Upper lobe of left lung (tissue), 6 donors: ENCODE data around the gene RBBP6. TPM values are rescaled to one million over a fixed set of nuclear protein-coding genes. Genes with fewer than 3 reads are reported as not detected.

Source experiments
- ATAC-seq, 2 donors: fragments of 200-7000 bp; cut with Tn5 transposase; one replicate each; pipeline ENCODE4 v1.9.1; 2022; ENCODE audit warnings: mild to moderate bottlenecking in 2 of 2, moderate library complexity in 2 of 2; ENCODE audit not compliant: low FRiP score in 2 of 2
- DNase-seq, 2 donors: peaks; one replicate each; pipeline ENCODE4 v3.0.0-alpha.2; 2019 to 2020
- H3K27ac ChIP-seq, 4 donors: fragments of 200-600 bp; sonication (generic); one replicate each; pipeline ENCODE4 v1.5.1; 2016 to 2019
- H3K27me3 ChIP-seq, 4 donors: fragments of 200-600 bp; sonication (generic); one replicate each; pipeline ENCODE4 v1.5.1; 2017 to 2019
- H3K36me3 ChIP-seq, 4 donors: fragments of 200-600 bp; sonication (generic); one replicate each; pipeline ENCODE4 v1.5.1; 2016 to 2019
- H3K4me1 ChIP-seq, 4 donors: fragments of 200-600 bp; sonication (generic); one replicate each; pipeline ENCODE4 v1.5.1; 2018 to 2019
- H3K4me3 ChIP-seq, 4 donors: fragments of 200-600 bp; sonication (generic); one replicate each; pipeline ENCODE4 v1.5.1; 2017 to 2019; ENCODE audit warnings: mild to moderate bottlenecking in 2 of 4, moderate library complexity in 1 of 4
- H3K9me3 ChIP-seq, 4 donors: fragments of 200-600 bp; sonication (generic); one replicate each; pipeline ENCODE4 v1.5.1; 2018 to 2019
- EP300 ChIP-seq, 4 donors: sonication (generic); formaldehyde crosslinking; IDR thresholded peaks; one replicate each; pipeline ENCODE4 v1.5.1; 2017; ENCODE audit warnings: antibody characterized with exemption in 4 of 4, control low read depth in 2 of 4
- POLR2A ChIP-seq, 4 donors: fragments of 450-650 bp; IDR thresholded peaks; one replicate each; pipeline ENCODE4 v1.5.1; 2016 to 2017; ENCODE audit warnings: antibody characterized with exemption in 4 of 4, mild to moderate bottlenecking in 2 of 4
- POLR2AphosphoS5 ChIP-seq, 2 donors: sonication (generic); formaldehyde crosslinking; IDR thresholded peaks; one replicate each; pipeline ENCODE4 v1.5.1; 2017; ENCODE audit warnings: antibody characterized with exemption in 2 of 2
- WGBS, 2 donors: methylation state at CpG; one replicate each; pipeline ENCODE4 v1.1.5; 2017 to 2018; 5-methylcytosine and 5-hydroxymethylcytosine counted together
- total RNA-seq, 6 donors: library from RNA; depleted of rRNA in 4 of 6; stranded (reverse); fragments of >200 nt in 4 of 6; gene quantifications; one replicate each; pipeline versions ENCODE4 v1.1.0 to v1.2.1, GENCODE V29; 2016 to 2021
- TF ChIP-seq, protein P1 (sequence below), 6 experiments: fragments of 450-650 bp in 4 of 6; fragments of 200-600 bp in 2 of 6; sonication (generic) in 2 of 6; IDR thresholded peaks; one replicate each; pipeline ENCODE4 v1.5.1; 2016 to 2019; ENCODE audit warnings: antibody characterized with exemption in 6 of 6
- donor health status: DM: no; HTN: no; CAD: no; lungs with moderate emphysema.
- donor health status: DM: no; HTN: yes; CAD: no; lungs with severe emphysema.

Gene RBBP6
- total RNA-seq, 6 donors from 2014 or later, result 40.9 to 79.5 (median 45.4) TPM

DNA sequence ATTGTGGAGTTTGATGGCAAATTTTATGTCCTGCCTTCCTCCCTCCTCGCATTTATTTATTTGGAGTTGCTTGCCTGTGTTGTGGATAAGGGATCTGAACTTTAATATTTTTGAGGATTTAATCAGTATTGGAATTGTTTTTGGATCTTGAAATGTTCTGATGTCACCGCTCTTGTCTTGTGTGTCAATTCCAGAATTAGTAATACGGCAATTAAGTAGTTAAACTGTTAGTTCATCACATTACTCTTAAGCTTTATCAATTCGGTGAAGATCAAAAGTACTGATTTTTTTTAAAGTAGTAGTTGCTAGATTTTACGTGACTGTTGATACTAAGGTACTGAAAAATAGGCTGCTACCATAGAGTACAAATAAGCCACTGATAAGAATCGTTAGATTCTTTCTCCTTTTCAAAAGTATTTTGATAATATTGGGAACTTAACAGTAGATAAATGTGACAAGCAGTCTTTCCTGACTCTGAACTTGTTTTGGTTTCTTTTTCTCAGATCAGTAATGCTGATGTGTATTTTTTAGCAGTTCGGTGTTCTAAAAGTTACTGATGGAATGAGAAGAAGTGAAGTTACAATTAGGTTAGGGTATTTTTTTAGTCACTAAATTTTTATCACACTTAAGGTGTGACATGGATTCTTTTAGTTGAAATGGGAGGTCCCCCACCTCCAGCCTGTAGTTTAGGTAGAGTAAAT is 2.0 kb downstream of the RBBP6 start:
- Histone ChIP-seq H3K27ac (peak overlapping the region; percentile 97 to 100 (median 100)), H3K4me3 (peak overlapping the region; percentile 67 to 93 (median 84)), H3K9me3 (no peaks in the 10 kb centered on the region), H3K36me3 (peaks cover 0 to 4% (median 0%) of the 10 kb centered on the region in 4 donors), H3K27me3 (no peaks in the 10 kb centered on the region), H3K4me1 (peaks cover 33 to 48% (median 44%) of the 10 kb centered on the region in 4 donors)
- no peak for ATAC-seq
- TF ChIP-seq EP300 (IDR thresholded peaks at IDR 0.05), result no peak
- TF ChIP-seq POLR2AphosphoS5 (IDR thresholded peaks at IDR 0.05), result no peak
- TF ChIP-seq POLR2A (IDR thresholded peaks at IDR 0.05), result no peak
- TF ChIP-seq, protein P1, sequence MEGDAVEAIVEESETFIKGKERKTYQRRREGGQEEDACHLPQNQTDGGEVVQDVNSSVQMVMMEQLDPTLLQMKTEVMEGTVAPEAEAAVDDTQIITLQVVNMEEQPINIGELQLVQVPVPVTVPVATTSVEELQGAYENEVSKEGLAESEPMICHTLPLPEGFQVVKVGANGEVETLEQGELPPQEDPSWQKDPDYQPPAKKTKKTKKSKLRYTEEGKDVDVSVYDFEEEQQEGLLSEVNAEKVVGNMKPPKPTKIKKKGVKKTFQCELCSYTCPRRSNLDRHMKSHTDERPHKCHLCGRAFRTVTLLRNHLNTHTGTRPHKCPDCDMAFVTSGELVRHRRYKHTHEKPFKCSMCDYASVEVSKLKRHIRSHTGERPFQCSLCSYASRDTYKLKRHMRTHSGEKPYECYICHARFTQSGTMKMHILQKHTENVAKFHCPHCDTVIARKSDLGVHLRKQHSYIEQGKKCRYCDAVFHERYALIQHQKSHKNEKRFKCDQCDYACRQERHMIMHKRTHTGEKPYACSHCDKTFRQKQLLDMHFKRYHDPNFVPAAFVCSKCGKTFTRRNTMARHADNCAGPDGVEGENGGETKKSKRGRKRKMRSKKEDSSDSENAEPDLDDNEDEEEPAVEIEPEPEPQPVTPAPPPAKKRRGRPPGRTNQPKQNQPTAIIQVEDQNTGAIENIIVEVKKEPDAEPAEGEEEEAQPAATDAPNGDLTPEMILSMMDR (IDR thresholded peaks at IDR 0.05), result no peak
- no peak for DNase-seq
- WGBS, 2 donors, result 2 to 6% methylated on average over 7 of the region's 7 CpGs

- Histone ChIP-seq H3K27ac (peak overlapping the region in 2 of 4 donors; percentile 27 to 100), H3K36me3 (peaks cover 0 to 27% (median 7%) of the 10 kb centered on the region in 4 donors), H3K27me3 (no peaks in the 10 kb centered on the region), H3K4me3 (peak overlapping the region in 1 of 4 donors; percentile 93), H3K9me3 (no peaks in the 10 kb centered on the region), H3K4me1 (peaks cover 29 to 43% (median 40%) of the 10 kb centered on the region in 4 donors)
- ATAC-seq (no peak), DNase-seq (no peak)
- TF ChIP-seq POLR2AphosphoS5 (IDR thresholded peaks at IDR 0.05) (no peak), EP300 (IDR thresholded peaks at IDR 0.05) (no peak), POLR2A (IDR thresholded peaks at IDR 0.05) (no peak)
- TF ChIP-seq, protein P1 (IDR thresholded peaks at IDR 0.05), result no peak
- WGBS, 2 donors, result 14 to 26% methylated on average over 2 of the region's 2 CpGs
Measured at GRCh38 chr16:24543949-24544348, 4.6 kb downstream of the RBBP6 start.

DNA sequence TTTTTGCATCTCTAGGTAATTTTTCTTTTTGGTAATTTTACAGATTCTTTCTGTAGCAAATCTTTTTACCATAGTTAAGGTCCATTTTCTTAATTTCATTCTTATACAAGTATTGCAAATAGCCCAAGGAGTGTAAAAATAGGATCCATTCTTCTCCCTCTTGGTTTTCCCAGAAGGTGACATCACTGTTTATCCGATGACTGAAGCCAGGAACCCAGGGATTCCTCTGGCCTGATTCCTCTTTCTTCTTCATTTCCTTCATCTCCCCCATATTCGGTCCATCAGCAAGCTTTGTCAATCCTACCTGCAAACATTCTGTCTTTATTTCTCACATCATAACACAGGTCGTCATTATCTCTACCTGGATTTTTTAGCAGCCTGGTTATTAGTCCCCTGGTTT is 5.3 kb downstream of the RBBP6 start:
- Histone ChIP-seq H3K4me1 (peaks cover 29 to 48% (median 40%) of the 10 kb centered on the region in 4 donors), H3K9me3 (no peaks in the 10 kb centered on the region), H3K36me3 (peaks cover 0 to 34% (median 13%) of the 10 kb centered on the region in 4 donors), H3K4me3 (no peak overlapping the region), H3K27ac (peak overlapping the region in 2 of 4 donors; percentile 32 to 100), H3K27me3 (no peaks in the 10 kb centered on the region)
- ATAC-seq (no peak), DNase-seq (no peak)
- 51 to 58% methylated on average over 3 of the region's 3 CpGs for WGBS, 2 donors
- no peak for TF ChIP-seq POLR2AphosphoS5 (IDR thresholded peaks at IDR 0.05)
- TF ChIP-seq, protein P1 (IDR thresholded peaks at IDR 0.05), result no peak

- no peaks in the 10 kb centered on the region for H3K27me3 ChIP-seq
- H3K4me1 ChIP-seq, result peaks cover 0 to 17% (median 11%) of the 10 kb centered on the region in 4 donors
- WGBS, 2 donors, result 93 to 97% methylated on average over 1 of the region's 1 CpG
- no peak for DNase-seq
- H3K27ac ChIP-seq, result no peak overlapping the region
- peaks cover 0 to 58% (median 16%) of the 10 kb centered on the region in 4 donors for H3K36me3 ChIP-seq
- H3K9me3 ChIP-seq, result no peaks in the 10 kb centered on the region
- no peak overlapping the region for H3K4me3 ChIP-seq
- ATAC-seq, result no peak
- TF ChIP-seq, protein P1 (IDR thresholded peaks at IDR 0.05), result no peak
- TF ChIP-seq EP300 (IDR thresholded peaks at IDR 0.05) (no peak), POLR2A (IDR thresholded peaks at IDR 0.05) (no peak), POLR2AphosphoS5 (IDR thresholded peaks at IDR 0.05) (no peak)
Measured at GRCh38 chr16:24550295-24550694, 10.9 kb downstream of the RBBP6 start.
